ENCODE data around the gene FBXL17. TPM values are rescaled to one million over a fixed set of nuclear protein-coding genes. Genes with fewer than 3 reads are reported as not detected.

Gene FBXL17
- total and polyA plus RNA-seq, 2 experiments from 2014 or later = 1.8 to 13.1 TPM

DNA sequence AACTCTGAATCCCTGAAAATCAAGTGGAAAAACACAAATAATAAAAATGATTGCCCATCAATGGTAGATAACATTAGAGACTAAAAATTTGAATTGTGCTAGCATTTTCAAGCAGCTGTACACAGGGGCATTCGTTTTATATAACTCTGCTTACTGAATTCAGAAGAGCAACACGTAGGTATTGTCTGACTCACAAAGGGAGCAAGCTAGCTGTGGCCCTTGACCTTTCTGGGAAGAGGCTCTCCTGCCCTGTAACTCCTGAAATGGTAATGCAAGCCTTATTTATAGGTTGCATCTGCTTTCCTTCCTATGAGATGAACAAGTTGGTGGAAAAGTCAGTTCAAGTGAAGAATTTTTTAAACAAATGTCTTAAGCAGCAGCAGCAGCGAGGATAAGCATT lies 492.5 kb downstream of the FBXL17 start:
- Histone ChIP-seq H3K9me3 (ENCODE audit: low read depth) (no peaks in the 10 kb centered on the region), H4K20me1 (ENCODE audit: insufficient read depth) (no peaks in the 10 kb centered on the region), H3K4me2 (ENCODE audit: unreplicated experiment) (no peak overlapping the region), H3K9ac (no peak overlapping the region), H3K9me2 (ENCODE audit: insufficient read depth) (no peaks in the 10 kb centered on the region), H3K4me3 (no peak overlapping the region), H3K79me2 (ENCODE audit: insufficient read depth) (no peaks in the 10 kb centered on the region), H3K4me1 (ENCODE audit: insufficient read depth) (peaks cover 13% of the 10 kb centered on the region), H2AFZ (no peak overlapping the region), H3K36me3 (ENCODE audit: low read depth) (no peaks in the 10 kb centered on the region), H3F3A (ENCODE audit: insufficient read depth) (peaks cover 7% of the 10 kb centered on the region; the same call in 1 of the 2 replicates), H3K27me3 (replicated peaks; ENCODE audit: insufficient read depth) (no peaks in the 10 kb centered on the region), H3K27ac (no peak overlapping the region)
- 87 to 88% methylated on average over 3 of the region's 3 CpGs for WGBS, 2 experiments (ENCODE audit: low coverage in 1 of 2, low lambda C conversion rate in 2 of 2, missing lambda C conversion rate in 2 of 2)
- TF ChIP-seq EZH2phosphoT487 (IDR thresholded peaks at IDR 0.05; ENCODE audit: insufficient read depth, low read depth) = no peak
- no peak for TF ChIP-seq EZH2 (IDR thresholded peaks at IDR 0.05; ENCODE audit: insufficient read depth, poor library complexity, severe bottlenecking)
- in situ Hi-C loops (cut with MboI) = no loop called here
- DNase-seq = no peak

DNA sequence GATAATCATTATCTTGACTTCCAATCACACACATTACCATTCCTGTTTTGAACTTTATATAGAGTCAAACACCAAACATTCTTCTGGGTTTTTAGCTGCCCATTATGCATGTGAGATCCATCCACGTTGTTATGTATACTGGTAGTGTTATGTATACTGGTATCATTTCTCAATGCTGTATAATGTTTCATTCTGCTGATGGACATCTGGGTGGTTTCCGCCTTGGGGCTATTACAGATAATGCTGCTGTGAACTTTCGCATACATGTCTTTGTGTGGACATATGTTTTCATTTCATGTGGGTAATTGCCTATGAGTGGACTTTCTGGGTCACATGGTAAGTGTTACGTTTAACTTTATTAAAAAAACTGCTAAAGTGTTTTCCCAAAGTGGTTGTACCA lies 493.4 kb downstream of the FBXL17 start:
- no peak for TF ChIP-seq EZH2 (IDR thresholded peaks at IDR 0.05; ENCODE audit: insufficient read depth, poor library complexity, severe bottlenecking)
- no peak for TF ChIP-seq EZH2phosphoT487 (IDR thresholded peaks at IDR 0.05; ENCODE audit: insufficient read depth, low read depth)
- H3K4me2 ChIP-seq (ENCODE audit: unreplicated experiment) = no peak overlapping the region
- 95 to 96% methylated on average over 4 of the region's 4 CpGs for WGBS, 2 experiments (ENCODE audit: low coverage in 1 of 2, low lambda C conversion rate in 2 of 2, missing lambda C conversion rate in 2 of 2)

DNA sequence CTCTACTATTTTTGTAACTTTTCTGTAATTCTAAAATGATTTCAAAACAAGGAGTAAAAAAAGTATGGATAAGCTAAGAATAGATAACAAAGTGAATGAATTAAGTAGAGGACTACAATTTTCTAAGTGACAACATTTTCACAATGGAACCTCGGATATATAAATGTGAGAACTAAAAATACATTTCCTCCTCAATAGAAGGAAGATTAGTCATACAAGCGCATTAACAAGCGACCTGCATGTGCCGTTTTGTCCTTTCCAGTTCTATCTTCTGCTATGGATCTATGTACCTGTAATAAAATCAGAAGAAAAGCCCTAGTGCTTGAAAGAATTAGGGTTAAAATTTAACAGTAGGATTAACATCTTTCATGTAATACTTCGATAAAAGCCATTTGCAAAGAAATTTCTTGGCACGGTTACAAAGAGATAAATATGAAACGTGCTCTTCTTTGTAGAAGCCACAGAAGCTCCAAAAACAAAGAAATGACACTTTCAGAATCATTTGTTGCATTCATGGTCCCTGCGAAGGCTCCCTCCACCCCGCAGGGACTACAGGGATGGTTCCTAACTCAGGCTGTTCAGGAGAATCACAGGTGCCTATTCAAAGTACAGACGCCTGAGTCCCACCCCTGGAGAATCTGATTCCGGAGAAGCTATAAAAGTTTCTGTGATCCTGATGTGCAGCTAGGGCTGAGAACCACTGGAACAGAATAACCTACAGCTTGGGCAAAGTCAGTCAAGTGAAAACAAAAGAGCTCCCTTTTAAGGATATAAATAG lies 494.5 kb downstream of the FBXL17 start:
- WGBS, 2 experiments (ENCODE audit: low coverage in 1 of 2, low lambda C conversion rate in 2 of 2, missing lambda C conversion rate in 2 of 2) = 76 to 77% methylated on average over 11 of the region's 11 CpGs
- Histone ChIP-seq H3K9me3 (ENCODE audit: low read depth) (no peaks in the 10 kb centered on the region), H3K9ac (no peak overlapping the region), H4K20me1 (ENCODE audit: insufficient read depth) (no peaks in the 10 kb centered on the region), H3K36me3 (ENCODE audit: low read depth) (no peaks in the 10 kb centered on the region), H2AFZ (no peak overlapping the region), H3K4me3 (no peak overlapping the region), H3K9me2 (ENCODE audit: insufficient read depth) (no peaks in the 10 kb centered on the region), H3F3A (ENCODE audit: insufficient read depth) (no peaks in the 10 kb centered on the region), H3K27ac (no peak overlapping the region), H3K27me3 (replicated peaks; ENCODE audit: insufficient read depth) (no peaks in the 10 kb centered on the region), H3K79me2 (ENCODE audit: insufficient read depth) (no peaks in the 10 kb centered on the region), H3K4me1 (ENCODE audit: insufficient read depth) (no peaks in the 10 kb centered on the region), H3K4me2 (ENCODE audit: unreplicated experiment) (no peak overlapping the region)
- DNase-seq = no peak
- TF ChIP-seq EZH2phosphoT487 (IDR thresholded peaks at IDR 0.05; ENCODE audit: insufficient read depth, low read depth) (no peak), EZH2 (IDR thresholded peaks at IDR 0.05; ENCODE audit: insufficient read depth, poor library complexity, severe bottlenecking) (no peak)
- in situ Hi-C loops (cut with MboI) = no loop called here

More for the DNA sequence above, 493.4 kb downstream of the FBXL17 start:
- no peak overlapping the region for H3K4me3 ChIP-seq
- H3F3A ChIP-seq (ENCODE audit: insufficient read depth) = peaks cover 7% of the 10 kb centered on the region; the same call in 1 of the 2 replicates
- H3K4me1 ChIP-seq (ENCODE audit: insufficient read depth) = peaks cover 4% of the 10 kb centered on the region
- H3K27ac ChIP-seq = no peak overlapping the region
- H3K9me2 ChIP-seq (ENCODE audit: insufficient read depth) = no peaks in the 10 kb centered on the region
- in situ Hi-C loops (cut with MboI) = no loop called here
- H3K36me3 ChIP-seq (ENCODE audit: low read depth) = no peaks in the 10 kb centered on the region
- no peaks in the 10 kb centered on the region for H3K27me3 ChIP-seq (replicated peaks; ENCODE audit: insufficient read depth)
- H3K79me2 ChIP-seq (ENCODE audit: insufficient read depth) = no peaks in the 10 kb centered on the region
- no peaks in the 10 kb centered on the region for H3K9me3 ChIP-seq (ENCODE audit: low read depth)
- no peak overlapping the region for H2AFZ ChIP-seq
- no peaks in the 10 kb centered on the region for H4K20me1 ChIP-seq (ENCODE audit: insufficient read depth)
- no peak for DNase-seq
- H3K9ac ChIP-seq = no peak overlapping the region

DNA sequence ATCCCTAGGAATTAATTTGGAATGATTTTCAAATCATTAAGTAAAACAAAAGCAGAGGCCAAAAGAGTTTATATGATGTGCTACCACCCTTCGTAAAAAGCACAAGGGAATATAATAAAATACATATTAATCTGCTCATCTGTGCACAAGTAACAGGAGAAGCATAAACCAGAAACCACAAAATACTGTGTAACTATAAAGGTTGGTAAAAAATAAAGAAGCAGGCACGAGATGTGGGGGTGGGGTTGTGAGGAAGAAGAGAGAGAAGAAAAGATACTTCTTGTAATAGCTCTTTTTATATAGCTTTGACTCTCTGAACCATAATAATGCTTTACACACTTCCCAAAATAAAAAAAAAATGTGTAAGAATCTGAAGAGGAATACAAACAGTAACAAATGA lies 496.3 kb downstream of the FBXL17 start:
- no peak for TF ChIP-seq EZH2 (IDR thresholded peaks at IDR 0.05; ENCODE audit: insufficient read depth, poor library complexity, severe bottlenecking)
- no peak for TF ChIP-seq EZH2phosphoT487 (IDR thresholded peaks at IDR 0.05; ENCODE audit: insufficient read depth, low read depth)
- no peak overlapping the region for H3K4me3 ChIP-seq
- H3K9me2 ChIP-seq (ENCODE audit: insufficient read depth) = no peaks in the 10 kb centered on the region
- no peak overlapping the region for H2AFZ ChIP-seq
- H3K9me3 ChIP-seq (ENCODE audit: low read depth) = no peaks in the 10 kb centered on the region
- in situ Hi-C loops (cut with MboI) = no loop called here
- H3K9ac ChIP-seq = no peak overlapping the region
- no peaks in the 10 kb centered on the region for H3F3A ChIP-seq (ENCODE audit: insufficient read depth)
- H3K27ac ChIP-seq = no peak overlapping the region
- H4K20me1 ChIP-seq (ENCODE audit: insufficient read depth) = no peaks in the 10 kb centered on the region
- H3K36me3 ChIP-seq (ENCODE audit: low read depth) = no peaks in the 10 kb centered on the region
- no peaks in the 10 kb centered on the region for H3K79me2 ChIP-seq (ENCODE audit: insufficient read depth)
- H3K4me2 ChIP-seq (ENCODE audit: unreplicated experiment) = no peak overlapping the region
- 78 to 79% methylated on average over 2 of the region's 2 CpGs for WGBS, 2 experiments (ENCODE audit: low coverage in 1 of 2, low lambda C conversion rate in 2 of 2, missing lambda C conversion rate in 2 of 2)
- no peak for DNase-seq
- no peaks in the 10 kb centered on the region for H3K27me3 ChIP-seq (replicated peaks; ENCODE audit: insufficient read depth)
- no peaks in the 10 kb centered on the region for H3K4me1 ChIP-seq (ENCODE audit: insufficient read depth)

All from GM23248 (cell line).